Progenitor cell of endocrine pancreas (in vitro differentiated cells): ENCODE data around the gene CDK14. TPM values are rescaled to one million over a fixed set of nuclear protein-coding genes. Genes with fewer than 3 reads are reported as not detected.
A peak's percentile ranks its signal among the peaks of the same experiment; 100 is the strongest.

Experiments used
- DNase-seq: peaks from one replicate; pipeline ENCODE4 v3.0.0; 2021; ENCODE audit warnings: low spot score; ENCODE audit not compliant: unreplicated experiment
- H3K27ac Mint-ChIP-seq: 2 replicates; pipeline ENCODE4 v1.8.0; 2021; ENCODE audit warnings: mild to moderate bottlenecking, moderate library complexity, mixed read lengths
- H3K27me3 Mint-ChIP-seq: 2 replicates; pipeline ENCODE4 v1.8.0; 2021; ENCODE audit warnings: mixed read lengths
- H3K36me3 Mint-ChIP-seq: 2 replicates; pipeline ENCODE4 v1.8.0; 2022; ENCODE audit warnings: mixed read lengths; ENCODE audit not compliant: insufficient read depth
- H3K4me1 Mint-ChIP-seq: 2 replicates; pipeline ENCODE4 v1.8.0; 2021; ENCODE audit warnings: low read depth, mixed read lengths
- H3K4me3 Mint-ChIP-seq: 2 replicates; pipeline ENCODE4 v1.8.0; 2021; ENCODE audit warnings: low read depth, mild to moderate bottlenecking, moderate library complexity, mixed read lengths
- H3K9me3 Mint-ChIP-seq: 2 replicates; pipeline ENCODE4 v1.8.0; 2021; ENCODE audit warnings: low read depth, mixed read lengths
- CTCF ChIP-seq: fragments of 200-600 bp; sonication (generic); IDR thresholded peaks from one replicate; pipeline ENCODE4 v1.5.0; 2021; ENCODE audit warnings: antibody characterized with exemption, mild to moderate bottlenecking; ENCODE audit not compliant: unreplicated experiment
- total RNA-seq: library from RNA; stranded (reverse); gene quantifications from 2 replicates; pipeline ENCODE4 v1.2.1, GENCODE V29; 2021

CDK14 gene
- total RNA-seq, 1 donor from 2014 or later: 117 TPM

GRCh38 chr7:90775383-90775965, 179.4 kb downstream of the CDK14 start:
- no peak overlapping the region for H3K4me3 Mint-ChIP-seq
- H3K27ac Mint-ChIP-seq: no peak overlapping the region
- H3K4me1 Mint-ChIP-seq: peaks cover 12% of the 10 kb centered on the region
- H3K36me3 Mint-ChIP-seq: peaks cover 18% of the 10 kb centered on the region
- DNase-seq: no peak
- no peaks in the 10 kb centered on the region for H3K9me3 Mint-ChIP-seq
- no peak for TF ChIP-seq CTCF
- H3K27me3 Mint-ChIP-seq: no peaks in the 10 kb centered on the region

- no peak overlapping the region for H3K27ac Mint-ChIP-seq
- no peaks in the 10 kb centered on the region for H3K27me3 Mint-ChIP-seq
- H3K36me3 Mint-ChIP-seq: peaks cover 9% of the 10 kb centered on the region
- no peak for TF ChIP-seq CTCF
- no peak for DNase-seq
- no peak overlapping the region for H3K4me3 Mint-ChIP-seq
- H3K9me3 Mint-ChIP-seq: no peaks in the 10 kb centered on the region
- H3K4me1 Mint-ChIP-seq: peaks cover 8% of the 10 kb centered on the region
Measured at GRCh38 chr7:90777041-90777440, 180.9 kb downstream of the CDK14 start.

- TF ChIP-seq CTCF: no peak
- no peak overlapping the region for H3K27ac Mint-ChIP-seq
- peaks cover 8% of the 10 kb centered on the region for H3K4me1 Mint-ChIP-seq
- no peaks in the 10 kb centered on the region for H3K9me3 Mint-ChIP-seq
- H3K27me3 Mint-ChIP-seq: no peaks in the 10 kb centered on the region
- DNase-seq: no peak
- H3K36me3 Mint-ChIP-seq: peaks cover 9% of the 10 kb centered on the region
- H3K4me3 Mint-ChIP-seq: no peak overlapping the region
Measured at GRCh38 chr7:90777465-90777864, 181.3 kb downstream of the CDK14 start.

GRCh38 chr7:90777886-90778285, 181.8 kb downstream of the CDK14 start:
- Mint-ChIP-seq H3K4me1 (peaks cover 8% of the 10 kb centered on the region), H3K36me3 (peaks cover 9% of the 10 kb centered on the region), H3K27me3 (no peaks in the 10 kb centered on the region), H3K27ac (no peak overlapping the region), H3K9me3 (no peaks in the 10 kb centered on the region), H3K4me3 (no peak overlapping the region)
- no peak for TF ChIP-seq CTCF
- no peak for DNase-seq

GRCh38 chr7:90788052-90788451, 191.9 kb downstream of the CDK14 start:
- H3K27ac Mint-ChIP-seq: peak overlapping the region; percentile 9

More at GRCh38 chr7:90788052-90788451, 191.9 kb downstream of the CDK14 start:
- peaks cover 20% of the 10 kb centered on the region for H3K9me3 Mint-ChIP-seq
- H3K4me3 Mint-ChIP-seq: no peak overlapping the region
- no peak for DNase-seq
- H3K4me1 Mint-ChIP-seq: peaks cover 10% of the 10 kb centered on the region
- TF ChIP-seq CTCF: no peak
- peaks cover 33% of the 10 kb centered on the region for H3K36me3 Mint-ChIP-seq
- no peaks in the 10 kb centered on the region for H3K27me3 Mint-ChIP-seq
